Stimulated activated CD4-positive, alpha-beta T cell treated with anti-CD3 and anti-CD28 coated beads, Interleukin-12 subunit alpha, Interleukin-12 subunit beta, amount 100 ng/mL, for 4 hours (primary cell): ENCODE results near the gene MIDN.

Experiments
- DNase-seq: peaks from one replicate; pipeline ENCODE4 v3.0.0-alpha.2; 2020

MIDN gene

GRCh38 chr19:1233115-1233667, 15.2 kb upstream of the MIDN start:
- DNase-seq, result no peak

- DNase-seq, result no peak
Observed at GRCh38 chr19:1234051-1234954, 14.1 kb upstream of the MIDN start.

- no peak for DNase-seq
Observed at GRCh38 chr19:1234955-1235380, 13.4 kb upstream of the MIDN start.

GRCh38 chr19:1235625-1236538, 12.5 kb upstream of the MIDN start:
- DNase-seq, result no peak

- DNase-seq, result no peak
Observed at GRCh38 chr19:1236576-1236975, 11.8 kb upstream of the MIDN start.

- DNase-seq, result no peak
Observed at GRCh38 chr19:1237027-1237659, 11.2 kb upstream of the MIDN start.

- DNase-seq, result peak; percentile 44
Observed at GRCh38 chr19:1237754-1238368, 10.5 kb upstream of the MIDN start, which contains the start of gene CBARP. Gene CBARP (minus strand): TSS chr19:1238005. CDS start chr19:1236100, 1,905 bp downstream.

GRCh38 chr19:1238369-1239303, 9.7 kb upstream of the MIDN start:
- no peak for DNase-seq

GRCh38 chr19:1239420-1239795, 9.0 kb upstream of the MIDN start:
- DNase-seq, result no peak

- DNase-seq, result peak; percentile 94
Observed at GRCh38 chr19:1239796-1240737, 8.3 kb upstream of the MIDN start.

- no peak for DNase-seq
Observed at GRCh38 chr19:1240925-1241324, 7.5 kb upstream of the MIDN start.

- DNase-seq, result peak; percentile 90
Observed at GRCh38 chr19:1241417-1242095, 6.8 kb upstream of the MIDN start, which contains the start of gene ATP5F1D. Gene ATP5F1D (plus strand): TSS chr19:1241751. CDS start chr19:1241851, 100 bp downstream.

- DNase-seq, result peak; percentile 83
Observed at GRCh38 chr19:1243768-1244692, 4.4 kb upstream of the MIDN start.

- no peak for DNase-seq
Observed at GRCh38 chr19:1244693-1245451, 3.5 kb upstream of the MIDN start.

- DNase-seq, result no peak
Observed at GRCh38 chr19:1245494-1246264, 2.7 kb upstream of the MIDN start.
